ENCODE data around the gene CTDP1.

The CTDP1 gene

GRCh38 chr18:79679552-79680099 lies at the start of gene CTDP1:
TSS of gene CTDP1 (plus strand) at chr18:79679803. CDS start at chr18:79679948, 145 bp downstream.
- DNase-seq, result peak; percentile 94

DNA sequence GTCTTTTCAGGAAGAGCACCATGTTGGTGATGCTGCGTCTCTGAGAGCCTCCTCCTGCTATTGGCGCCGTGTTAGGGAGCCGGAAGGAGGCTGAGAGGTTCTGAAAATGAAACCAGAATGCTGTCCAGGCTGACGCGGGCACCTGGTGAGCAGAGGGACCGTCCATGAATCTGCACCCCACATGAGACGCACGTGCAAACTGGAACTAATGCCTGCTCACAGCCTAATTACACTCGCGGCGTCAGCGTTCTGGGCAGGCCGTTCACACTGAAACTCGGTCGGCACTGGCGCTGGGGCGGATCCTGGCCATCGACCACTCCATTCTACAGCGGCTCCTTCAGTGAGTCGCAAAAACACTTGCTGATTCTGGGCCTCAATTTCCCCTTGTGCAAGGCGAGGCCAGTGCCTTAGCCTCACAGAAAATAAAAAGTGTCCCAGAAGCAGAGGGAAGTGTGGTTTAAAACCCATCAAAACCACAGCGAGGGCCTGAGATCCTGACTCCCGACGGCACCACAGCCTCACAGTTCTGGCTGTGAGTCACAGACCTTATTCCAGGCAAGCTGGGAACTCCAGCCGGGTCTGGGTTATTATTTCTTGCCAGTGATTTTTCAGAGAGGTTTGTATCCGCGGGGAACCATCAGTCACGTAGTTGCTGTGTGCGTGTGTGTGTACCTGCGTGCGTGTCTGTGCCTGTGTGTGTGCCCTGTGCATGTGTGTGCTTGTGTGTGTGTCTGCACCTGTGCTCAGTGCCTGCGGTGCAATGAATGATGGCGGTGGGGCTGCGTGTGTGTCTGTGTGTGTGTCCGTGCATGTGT lies 49.1 kb upstream of the CTDP1 start:
- no peak for DNase-seq

DNA sequence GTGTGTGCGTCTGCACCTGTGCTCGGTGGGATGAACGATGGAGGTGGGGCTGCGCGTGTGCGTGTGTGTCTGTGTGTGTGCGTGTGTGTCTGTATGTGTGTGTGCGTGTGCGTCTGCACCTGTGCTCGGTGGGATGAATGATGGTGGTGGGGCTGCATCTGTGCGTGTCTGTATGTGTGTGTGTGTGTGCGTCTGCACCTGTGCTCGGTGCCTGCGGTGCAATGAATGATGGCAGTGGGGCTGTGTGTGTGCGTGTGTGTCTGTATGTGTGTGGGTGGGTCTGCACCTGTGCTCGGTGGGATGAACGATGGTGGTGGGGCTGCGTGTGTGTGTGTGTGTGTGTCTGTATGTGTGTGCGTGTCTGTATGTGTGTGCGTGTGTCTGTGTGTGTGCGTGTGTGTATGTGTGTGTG lies 48.5 kb upstream of the CTDP1 start:
- no peak for DNase-seq

GRCh38 chr18:79631761-79632446 lies 47.7 kb upstream of the CTDP1 start:
- no peak for DNase-seq

- DNase-seq, result no peak
Measured at GRCh38 chr18:79632765-79633164, 46.8 kb upstream of the CTDP1 start.

GRCh38 chr18:79634186-79634585 lies 45.4 kb upstream of the CTDP1 start:
- DNase-seq, result no peak

- no peak for DNase-seq
Measured at GRCh38 chr18:79634593-79635426, 44.8 kb upstream of the CTDP1 start.

- DNase-seq, result no peak
Measured at GRCh38 chr18:79635427-79635726, 44.2 kb upstream of the CTDP1 start.

GRCh38 chr18:79637181-79637920 lies 42.3 kb upstream of the CTDP1 start:
- DNase-seq, result no peak

DNA sequence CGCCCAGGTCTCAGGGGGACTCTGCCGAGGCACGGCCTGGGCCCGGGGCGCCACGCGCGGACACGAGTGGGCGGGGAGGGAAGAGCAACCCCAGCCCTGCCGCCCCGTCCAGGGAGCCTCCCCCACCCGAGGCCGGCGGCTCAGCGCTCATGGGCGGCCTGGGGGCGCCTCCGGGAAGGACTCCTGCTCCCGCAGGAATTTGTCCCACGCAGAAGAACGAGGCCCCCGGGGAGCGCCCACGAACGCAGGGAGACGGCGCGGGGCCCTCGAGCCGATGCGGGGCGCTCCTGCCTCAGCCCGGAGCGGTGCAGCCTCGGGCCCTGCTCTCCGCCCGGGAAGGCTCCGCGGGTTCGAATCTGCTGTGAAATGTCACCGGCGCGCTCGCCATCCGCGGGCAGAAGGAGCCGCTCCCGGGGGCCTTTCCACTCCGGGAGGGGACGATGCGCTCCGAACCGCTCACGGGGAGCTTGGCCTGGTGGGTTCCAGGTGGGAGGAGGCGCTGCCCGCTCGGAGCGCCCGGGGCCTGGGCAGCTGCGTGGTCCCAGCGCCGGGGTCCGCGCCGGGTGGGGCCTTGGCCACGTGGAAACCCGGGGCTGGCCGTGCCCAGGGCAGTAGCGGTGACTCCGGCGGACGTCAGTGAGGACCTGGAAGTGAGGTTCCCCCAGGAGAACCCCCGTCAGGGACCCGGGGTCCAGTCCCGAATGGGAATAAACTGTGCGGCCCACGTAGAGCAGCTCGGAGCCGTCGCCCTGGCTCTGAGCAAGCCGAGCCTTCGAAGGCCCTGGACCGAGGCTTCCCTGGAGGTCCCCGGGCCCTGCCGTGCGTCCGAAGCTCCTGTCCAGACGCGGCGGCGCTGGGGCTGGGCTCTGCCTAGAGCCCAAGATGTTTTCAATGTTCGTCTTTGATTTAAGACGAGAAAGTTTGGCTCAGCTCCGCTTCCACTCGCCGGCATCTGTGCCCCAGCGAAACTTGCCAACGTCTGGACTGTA lies 41.4 kb upstream of the CTDP1 start:
- DNase-seq, result no peak

DNA sequence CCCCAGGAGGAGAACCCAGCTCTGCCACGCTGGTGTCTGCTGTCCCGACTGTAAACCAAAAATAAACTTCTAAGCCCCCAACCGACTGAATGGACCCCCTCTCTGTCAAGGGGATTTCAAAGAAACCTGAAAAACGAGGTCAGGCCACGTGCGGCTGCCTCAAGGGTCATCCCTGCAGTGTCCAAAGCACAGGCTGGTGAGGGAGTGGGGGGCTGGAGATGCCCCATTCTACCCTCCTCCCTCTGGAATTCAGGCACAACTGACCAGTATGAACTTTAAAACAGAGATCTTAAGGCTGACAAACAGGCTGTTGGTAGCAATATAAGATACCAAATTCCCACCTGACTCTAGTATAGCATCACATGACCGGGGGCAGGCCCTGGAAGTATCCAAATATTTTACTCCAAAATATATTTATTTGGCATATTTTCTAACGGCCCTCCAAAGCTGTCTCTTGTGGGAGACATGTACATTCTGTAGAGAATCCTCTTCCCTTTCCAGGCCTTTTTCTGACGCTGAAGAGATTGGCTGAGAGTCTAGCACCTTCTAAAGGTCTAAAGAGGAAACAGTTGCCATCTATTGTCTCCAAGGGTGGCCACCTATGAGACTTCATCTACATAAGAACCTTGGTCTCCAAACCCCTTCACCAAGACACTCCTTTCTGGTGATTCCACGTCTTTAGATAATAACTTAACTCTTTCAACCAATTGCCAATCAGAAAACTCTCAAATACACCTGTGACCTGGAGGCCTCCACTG lies 40.4 kb upstream of the CTDP1 start:
- peak; percentile 18 for DNase-seq

DNA sequence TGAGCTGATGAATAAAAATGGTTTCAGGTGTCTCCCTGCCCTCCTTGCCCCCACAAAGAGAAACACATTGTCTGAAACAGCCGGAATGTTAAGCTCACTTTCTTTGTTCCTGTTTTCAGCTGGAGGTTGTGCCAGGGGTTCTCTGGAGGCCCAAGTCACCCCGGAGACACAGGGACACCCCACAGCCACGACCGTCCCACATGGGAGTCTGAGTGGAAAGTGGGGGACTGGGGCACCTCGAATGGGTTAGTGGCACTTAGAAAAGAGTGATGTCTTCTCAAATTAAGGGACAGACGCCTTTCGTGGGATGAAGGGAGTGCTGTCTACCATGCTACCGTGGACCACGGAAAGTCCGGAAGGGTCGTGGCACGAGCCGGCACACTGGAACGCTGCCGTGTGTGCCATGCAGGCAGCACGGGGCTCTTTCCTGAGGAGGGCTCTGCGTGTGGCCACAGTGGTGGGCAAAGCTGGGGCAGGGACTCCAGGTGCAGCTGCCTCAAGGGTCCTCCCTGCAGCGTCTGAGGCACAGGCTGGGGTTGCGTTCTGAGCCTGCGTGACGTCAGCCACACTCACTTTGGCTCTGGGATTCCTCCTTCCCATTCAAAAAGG lies 39.4 kb upstream of the CTDP1 start:
- DNase-seq, result no peak

- DNase-seq, result no peak
Measured at GRCh38 chr18:79640875-79641274, 38.7 kb upstream of the CTDP1 start.

- DNase-seq, result no peak
Measured at GRCh38 chr18:79641722-79642497, 37.7 kb upstream of the CTDP1 start.

- DNase-seq, result no peak
Measured at GRCh38 chr18:79642626-79643025, 37.0 kb upstream of the CTDP1 start.

- no peak for DNase-seq
Measured at GRCh38 chr18:79643054-79643984, 36.3 kb upstream of the CTDP1 start.

DNA sequence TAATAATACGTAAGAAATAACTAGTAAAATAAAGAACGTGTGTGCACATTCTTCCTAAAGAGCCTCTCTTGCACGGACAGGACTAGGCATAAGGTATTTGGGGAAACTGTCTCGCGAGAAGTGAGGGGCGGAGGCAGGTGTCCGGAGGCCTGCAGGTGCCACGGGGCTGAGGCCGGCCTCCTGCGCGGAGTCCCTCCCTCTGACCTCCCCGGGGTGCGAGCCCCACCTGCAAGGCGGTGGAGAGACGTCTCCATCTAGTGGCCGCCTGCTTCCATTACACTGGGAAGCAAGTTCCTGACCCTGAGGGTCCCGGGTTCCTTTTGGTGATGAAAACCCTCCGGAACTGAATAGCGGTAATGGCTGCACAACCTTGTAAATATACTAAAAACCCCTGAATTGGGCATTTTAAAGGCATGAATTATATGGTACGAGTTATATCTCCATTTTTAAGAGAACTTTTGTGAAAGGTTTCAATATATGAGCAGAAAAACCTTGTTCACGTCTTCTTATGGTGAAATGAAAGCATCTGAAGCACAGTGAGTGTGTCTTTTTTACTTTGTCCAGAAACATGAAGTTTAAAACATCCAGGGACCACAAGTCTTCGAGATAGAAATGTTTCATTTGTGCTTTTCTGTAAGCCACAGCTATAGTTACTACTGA lies 35.5 kb upstream of the CTDP1 start:
- DNase-seq, result peak; percentile 69

GRCh38 chr18:79644666-79645057 lies 34.9 kb upstream of the CTDP1 start:
- DNase-seq, result no peak

All from OCI-M1 (cell line).